Stimulated activated CD4-positive, alpha-beta T cell treated with anti-CD3 and anti-CD28 coated beads, Interleukin-12 subunit alpha, Interleukin-12 subunit beta, amount 100 ng/mL, for 48 hours (primary cell): ENCODE data around the gene LSM4.
"Not testable (repeated sequence)": the region's sequence is repeated elsewhere in the genome, so short reads cannot be mapped to it uniquely, and the experiment has no call there.

Experiments
- DNase-seq, 3 donors: peaks; one replicate each; pipeline ENCODE4 v3.0.0-alpha.2; 2020; ENCODE audit warnings: low read depth in 2 of 3, low spot score in 1 of 3

Gene LSM4

DNA sequence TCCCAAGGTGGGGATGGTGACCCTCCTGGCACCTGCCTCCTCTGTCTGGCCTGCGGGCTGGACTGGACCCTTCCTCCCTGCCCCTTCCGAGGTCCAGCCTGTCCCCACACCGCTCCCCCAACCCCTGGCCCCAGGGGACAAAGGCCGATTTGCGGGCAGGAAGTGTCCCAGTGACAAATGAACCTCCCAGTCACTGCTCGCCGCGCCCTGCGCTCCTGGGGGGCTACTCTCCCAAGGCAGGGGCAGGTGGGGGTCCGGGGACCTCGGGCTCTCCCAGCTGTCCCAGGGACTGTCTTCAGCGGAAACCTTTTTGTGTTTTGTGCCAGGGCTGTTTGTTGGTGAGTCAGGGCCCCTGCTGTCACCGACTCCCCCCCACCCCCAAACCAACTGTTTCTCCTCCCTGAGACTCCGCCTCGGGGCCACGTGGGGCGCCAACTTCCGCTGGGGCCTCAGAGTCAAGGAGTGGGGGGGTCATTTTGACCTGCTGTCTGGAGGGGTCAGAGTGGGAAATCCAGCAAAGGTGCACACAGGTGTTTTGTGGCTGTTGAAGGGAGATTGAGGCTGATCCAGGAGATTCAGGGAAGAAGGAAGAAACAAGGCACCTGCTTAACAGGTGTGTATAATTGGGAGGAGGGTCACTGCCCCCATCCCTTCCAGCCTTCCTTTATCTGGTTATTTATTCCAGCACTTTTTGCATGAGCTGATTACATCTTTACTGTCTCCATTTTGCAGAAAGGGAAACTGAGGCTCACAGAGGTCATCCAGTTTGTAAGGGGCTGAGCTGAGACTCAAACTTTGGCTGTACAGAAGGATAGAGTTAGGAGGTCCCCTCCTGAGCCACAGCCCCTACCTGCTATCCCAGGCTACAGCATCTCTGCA lies 18.4 kb upstream of the LSM4 start:
- peak; percentile 41 to 57 (median 50) for DNase-seq

DNA sequence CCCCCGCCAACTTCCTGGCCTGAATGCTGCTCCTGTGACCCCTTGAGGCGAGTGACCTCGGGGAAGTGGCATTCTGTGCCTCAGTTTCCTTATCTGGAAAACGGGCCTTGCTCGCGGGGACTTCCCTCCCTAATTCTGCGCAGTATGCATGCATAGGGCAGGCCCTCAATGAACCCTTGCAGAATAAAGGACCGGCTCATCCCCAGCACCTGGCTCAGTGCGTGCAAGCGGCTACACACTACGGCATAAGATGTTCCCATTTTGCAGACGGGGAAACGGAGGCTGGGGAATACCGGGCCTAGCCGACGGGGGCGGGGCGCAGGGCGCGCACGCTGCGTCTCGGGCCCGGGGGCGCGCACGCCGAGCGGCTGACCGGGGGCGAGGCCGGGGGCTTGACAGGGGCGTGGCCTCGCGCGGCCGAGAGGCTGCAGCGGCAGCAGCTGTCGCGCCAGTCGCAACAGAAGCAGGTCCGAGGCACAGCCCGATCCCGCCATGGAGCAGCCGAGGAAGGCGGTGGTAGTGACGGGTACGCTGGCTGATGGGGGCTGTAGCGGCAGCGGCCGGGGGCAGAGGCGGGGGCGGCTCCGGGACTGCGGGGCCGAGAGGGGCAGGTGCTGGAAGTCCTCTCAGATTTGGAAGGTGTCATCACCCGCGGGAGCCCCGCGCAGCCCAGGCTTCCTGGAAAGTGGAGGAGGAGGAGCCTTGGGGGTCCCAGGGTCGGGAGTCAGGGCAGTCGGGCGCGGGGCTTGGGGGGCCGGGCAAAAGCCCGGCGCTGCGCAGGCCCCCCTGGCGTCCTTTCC lies 17.5 kb upstream of the LSM4 start, which contains the start of gene PGPEP1:
TSS of gene PGPEP1 (plus strand) at position 409 of the 800 bp plus-strand sequence. CDS start at position 493, 84 bp downstream.
- peak; percentile 15 to 64 (median 59) for DNase-seq

DNA sequence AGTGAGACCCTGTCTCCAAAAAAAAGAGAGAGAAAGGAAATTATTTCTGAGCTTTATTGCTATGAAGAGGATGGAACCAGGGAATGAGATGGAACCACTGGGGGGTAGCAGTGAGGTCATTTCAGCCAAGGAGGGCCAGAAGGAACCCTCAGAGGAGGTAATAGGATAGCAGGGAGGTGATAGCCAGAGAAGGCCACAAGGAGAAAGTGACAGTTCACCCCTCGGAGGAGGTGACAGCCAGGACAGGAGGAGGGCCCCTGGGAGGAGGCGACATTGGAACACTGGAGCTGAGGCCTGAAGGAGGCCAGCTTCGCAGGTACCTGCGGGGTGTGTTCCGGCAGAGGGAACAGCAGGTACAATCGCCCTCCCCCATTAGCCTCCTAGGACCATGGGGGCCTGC lies 16.8 kb upstream of the LSM4 start:
- DNase-seq: no peak

DNA sequence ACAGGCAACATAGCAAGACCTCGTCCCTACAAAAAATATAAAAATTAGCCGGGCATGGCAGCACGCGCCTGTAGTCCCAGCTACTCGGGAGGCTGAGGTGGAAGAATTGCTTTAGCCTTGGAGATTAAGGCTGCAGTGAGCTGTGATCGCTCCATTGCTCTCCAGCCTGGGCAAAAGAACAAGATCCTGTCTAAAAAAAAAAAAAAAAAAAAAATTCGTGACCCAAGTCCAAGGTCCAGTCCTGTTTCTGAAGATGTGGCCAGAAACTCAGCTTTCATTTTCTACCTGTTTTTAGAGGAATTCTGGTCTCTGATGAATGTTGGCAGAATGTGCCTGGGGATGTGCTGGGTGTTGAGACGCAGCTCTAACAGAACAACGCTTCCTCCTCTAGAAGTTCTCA lies 15.7 kb upstream of the LSM4 start:
- DNase-seq: no peak

DNA sequence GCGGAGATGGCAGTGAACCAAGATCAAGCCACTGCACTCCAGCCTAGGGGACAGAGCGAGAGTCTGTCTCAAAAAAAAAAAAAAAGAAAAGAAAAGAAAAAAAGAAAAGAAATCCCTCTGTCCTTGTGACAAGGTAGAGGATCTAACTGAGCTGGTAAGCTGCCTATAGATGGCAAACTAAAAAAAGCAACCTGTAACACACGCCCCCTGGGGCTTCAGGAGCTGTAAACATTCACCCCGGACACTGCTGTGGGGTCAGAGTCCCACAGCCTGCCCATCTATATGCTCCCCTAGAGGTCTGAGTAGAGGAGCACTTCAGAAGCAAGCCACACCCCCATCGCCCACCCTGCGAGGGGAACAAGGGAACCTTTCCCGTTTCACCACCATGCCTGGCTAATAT lies 13.2 kb upstream of the LSM4 start:
- no peak for DNase-seq

DNA sequence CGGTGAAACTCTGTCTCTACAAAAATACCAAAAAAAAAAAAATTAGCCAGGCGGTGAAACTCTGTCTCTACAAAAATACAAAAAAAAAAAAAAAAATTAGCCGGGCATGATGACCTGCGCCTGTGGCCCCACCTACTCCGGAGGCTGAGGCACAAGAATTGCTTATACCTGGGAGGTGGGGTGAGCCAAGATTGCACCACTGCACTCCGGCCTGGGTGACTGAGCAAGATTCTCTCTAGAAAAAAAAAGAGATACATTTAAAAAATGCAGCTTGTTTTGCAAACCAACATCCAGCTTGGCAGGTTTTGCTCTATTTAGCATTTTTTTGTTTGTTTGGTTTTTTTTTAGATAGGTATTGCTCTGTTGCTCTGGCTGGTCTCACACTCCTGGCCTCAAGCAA lies 10.8 kb upstream of the LSM4 start:
- DNase-seq: no peak

DNA sequence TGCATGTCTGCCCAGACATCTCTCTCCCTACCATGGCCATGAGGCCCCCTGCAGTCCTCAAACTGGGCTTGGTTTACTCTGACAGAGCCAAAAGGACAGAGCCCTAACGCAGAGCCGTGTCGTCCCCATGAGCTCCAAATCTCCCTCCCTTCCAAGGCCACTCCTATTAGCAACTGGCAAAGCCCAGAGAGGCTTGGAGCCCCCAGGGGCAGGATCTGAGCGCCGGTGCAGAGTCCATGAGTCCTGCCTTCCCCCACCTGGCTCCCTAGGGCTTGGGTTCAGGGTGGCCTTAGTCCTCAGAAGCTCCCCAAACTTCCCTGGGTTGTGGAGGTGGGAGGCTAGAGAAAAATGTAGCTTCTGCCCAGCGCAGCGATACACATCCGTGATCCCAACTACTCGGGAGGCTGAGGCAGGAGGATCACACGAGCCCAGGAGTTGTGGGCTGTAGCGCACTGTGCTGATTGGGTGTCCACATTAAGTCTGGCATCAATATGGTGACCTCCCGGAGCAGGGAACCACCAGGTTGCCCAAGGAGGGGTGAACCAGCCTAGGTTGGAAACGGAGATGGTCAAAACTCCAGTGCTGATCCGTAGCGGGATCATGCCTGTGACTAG lies 10.1 kb upstream of the LSM4 start:
- no peak for DNase-seq

DNA sequence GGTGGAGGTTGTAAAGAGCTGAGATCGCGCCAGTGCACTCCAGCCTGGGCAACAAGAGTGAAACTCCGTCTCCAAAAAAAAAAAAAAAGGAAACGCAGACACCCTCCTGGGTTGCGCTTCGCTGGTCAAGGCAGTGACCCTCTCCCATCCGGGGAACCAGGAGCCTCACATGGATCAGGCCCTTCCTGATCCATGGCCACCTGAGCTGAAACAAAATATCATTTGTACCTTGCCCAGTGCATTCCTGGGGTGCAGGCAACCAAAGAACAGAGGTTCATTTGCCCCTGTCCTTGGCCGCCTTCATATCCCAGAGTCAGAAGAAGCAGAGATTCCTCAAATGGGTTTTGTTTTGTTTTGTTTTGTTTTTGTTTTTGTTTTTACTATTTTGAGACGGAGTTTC lies 8.0 kb upstream of the LSM4 start:
- DNase-seq: no peak

DNA sequence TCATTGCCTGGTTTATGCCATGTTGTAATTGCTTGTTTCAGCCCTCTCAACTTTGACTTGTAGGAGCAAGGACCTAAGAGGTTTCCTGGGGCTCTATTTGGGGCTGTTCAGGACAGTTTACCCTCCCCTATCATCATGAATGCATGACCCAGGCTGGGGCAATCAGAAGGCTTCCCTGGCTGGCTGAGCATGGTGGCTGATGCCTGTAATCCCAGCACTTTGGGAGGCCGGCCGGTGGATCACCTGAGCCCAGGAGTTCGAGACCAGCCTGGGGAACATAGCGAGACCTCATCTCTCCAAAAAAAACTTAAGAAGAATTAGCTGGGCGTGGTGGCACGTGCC lies 6.1 kb upstream of the LSM4 start:
- no peak for DNase-seq

DNA sequence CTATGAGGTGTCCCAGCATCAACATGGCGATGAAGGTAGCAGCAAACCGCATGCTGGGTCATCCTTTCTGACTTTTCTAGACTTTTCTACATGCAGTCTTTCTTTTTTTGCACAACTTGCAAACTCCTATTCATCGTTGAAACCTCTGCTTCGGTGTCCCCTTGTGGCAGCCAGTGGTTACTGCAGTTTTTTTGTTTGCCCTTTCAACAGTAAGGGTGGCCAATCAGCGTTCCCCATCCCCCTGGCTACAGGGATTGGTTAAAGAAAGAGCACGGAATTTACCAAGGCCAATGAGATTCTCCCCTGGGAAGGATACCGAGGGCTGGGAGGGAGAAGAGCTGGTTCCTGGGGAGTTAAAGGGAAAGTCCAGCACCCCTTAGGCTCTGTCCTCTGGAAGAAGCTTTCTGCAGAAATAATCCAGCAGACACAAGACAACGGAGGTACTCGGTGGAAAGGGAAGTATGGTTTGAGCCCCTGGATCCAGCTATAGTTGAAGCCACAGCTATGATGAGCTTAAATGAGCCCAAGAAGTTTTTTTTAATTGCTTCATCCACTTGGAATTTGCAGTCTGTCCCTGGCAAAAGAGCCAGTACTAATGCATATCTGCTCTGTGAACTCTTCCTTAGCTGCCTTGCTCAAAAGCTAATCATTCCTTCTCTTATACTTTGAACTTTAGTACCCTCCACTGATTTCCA lies 5.6 kb upstream of the LSM4 start:
- peak; percentile 82 to 83 (median 83) for DNase-seq

DNA sequence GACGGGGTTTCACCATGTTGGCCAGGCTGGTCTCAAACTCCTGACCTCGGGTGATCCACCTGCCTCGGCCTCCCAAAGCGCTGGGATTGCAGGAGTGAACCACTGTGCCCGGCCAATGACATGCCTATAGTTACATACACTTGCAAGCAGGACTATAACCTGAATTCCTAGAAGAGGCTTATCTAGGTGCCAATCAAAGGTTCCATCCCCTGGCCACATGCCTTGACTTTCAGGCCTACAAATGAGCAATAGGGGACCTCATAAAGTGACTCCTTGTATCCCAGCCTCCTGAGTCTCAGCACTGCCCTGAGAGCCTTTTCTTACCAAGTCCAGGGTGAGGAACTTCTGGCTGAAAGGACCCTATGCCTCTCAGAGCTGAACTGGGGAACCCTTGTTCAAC lies 3.9 kb upstream of the LSM4 start:
- DNase-seq: no peak

DNA sequence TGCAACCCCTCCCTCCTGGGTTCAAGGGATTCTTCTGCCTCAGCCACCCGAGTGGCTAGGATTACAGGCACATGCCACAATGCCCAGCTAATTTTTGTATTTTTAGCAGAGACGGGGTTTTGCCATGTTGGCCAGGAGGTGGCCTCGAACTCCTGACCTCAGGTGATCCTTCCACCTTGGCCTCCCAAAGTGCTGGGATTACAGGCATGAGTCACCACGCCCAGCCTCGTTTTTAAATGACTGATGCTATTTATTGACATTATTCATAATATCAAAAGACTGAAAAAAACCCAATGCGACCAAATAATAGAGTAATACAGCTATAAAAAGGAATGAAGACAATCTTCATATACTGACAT lies 1.5 kb upstream of the LSM4 start:
- not testable (repeated sequence) for DNase-seq

DNA sequence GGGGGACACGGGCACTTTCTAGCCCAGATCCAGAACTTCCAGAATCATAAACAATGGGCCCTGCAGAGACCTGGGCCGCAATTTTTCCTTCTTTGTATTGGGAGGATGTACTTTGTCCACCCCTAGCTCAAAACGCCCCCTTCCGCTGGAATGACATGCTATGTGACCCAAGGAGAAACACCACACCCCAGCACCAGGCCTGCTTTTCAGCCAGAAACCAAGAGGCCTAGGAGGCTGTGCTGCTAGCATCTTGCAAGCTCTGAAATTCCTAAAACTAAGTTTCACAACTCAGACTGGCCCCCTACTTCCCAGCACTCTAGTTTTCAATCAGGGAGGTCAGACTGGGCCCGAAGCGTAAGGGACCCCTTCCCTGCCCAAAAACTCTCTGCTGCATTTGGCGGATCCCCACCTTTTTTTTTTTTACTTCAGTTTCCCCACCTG lies 538 bp downstream of the LSM4 start:
- peak in 1 of 3 donors; percentile 57 for DNase-seq

DNA sequence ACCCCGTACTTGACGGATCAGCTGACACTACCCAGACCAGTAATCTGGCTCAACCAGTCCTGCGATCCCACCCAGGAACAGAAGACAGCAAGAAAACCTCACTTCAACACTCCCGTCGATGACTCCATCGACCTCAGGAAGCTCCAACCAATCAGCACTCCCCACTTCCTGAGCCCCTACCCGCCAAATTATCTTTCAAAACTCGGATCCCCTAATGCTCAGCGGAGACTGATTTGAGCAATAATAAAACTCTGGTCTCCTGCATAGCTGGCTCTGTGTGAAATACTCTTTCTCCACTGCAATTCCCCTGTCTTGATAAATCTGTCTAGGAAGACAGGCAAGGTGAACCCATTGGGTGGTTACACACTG lies 1.2 kb downstream of the LSM4 start:
- no peak for DNase-seq

DNA sequence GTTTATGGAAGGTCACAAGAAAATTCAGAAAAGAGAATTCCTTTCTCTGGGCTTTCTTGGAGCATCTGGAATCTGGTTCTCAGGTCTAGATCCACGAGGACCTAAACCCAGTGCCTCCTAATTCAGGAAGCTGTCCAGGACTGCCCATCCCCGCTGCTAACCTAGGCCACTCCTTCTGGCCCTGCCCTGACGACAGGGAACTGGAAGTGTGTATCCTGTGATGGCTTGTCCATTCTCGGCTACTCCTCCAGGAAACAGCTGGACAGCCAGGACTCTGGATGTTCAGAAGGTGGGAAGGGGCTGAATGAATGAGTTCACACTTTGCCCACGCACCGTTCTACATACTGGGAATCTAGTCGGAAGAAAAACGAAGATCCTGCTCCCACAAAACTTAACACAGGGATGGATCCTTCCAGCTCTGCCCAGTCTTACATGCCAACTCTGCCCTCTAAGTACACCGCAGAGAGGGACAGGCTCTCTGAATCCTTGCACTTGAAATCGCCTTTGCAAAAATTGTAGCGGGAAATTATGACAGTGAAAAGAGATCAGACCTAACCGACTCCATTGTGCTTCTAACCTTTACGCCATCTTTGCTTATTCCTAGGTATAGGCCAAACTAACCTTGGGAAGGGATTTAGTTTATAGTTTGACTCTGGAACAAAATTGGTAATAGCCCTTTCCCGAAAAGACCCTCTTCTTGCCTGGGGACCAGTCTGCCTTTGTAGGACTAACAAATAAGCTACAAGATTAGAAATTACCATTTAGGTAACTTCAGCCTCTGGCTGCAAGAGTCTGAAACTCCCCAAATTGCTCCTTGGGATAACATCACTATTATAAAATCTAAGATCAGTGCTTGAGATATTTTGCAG lies 1.8 kb downstream of the LSM4 start:
- no peak for DNase-seq

DNA sequence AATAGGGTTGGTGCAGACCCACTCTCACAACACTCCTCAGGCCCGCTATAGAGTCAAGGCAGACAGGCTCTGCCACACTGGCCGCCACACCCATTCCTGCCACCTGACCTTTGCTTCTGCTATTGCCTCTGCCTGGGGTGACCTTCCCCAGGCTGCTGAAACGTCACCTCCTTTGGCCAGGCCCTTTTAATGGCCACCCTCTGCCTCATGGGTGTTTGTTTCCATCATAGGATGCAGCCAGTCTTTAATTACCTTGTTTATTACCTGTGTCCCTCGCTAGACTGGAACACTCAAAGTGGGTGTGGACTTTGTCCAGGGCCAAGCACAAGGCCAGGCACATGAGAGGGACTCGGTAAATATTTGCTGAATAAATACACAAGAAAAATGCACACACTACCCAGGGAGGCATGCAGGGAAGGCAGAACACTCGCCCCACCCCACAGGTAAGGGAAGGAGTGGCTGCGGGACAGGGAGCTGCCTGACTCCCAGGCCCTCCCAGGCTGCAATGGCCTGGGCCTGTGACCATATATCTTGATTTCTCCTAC lies 3.2 kb downstream of the LSM4 start:
- no peak for DNase-seq

DNA sequence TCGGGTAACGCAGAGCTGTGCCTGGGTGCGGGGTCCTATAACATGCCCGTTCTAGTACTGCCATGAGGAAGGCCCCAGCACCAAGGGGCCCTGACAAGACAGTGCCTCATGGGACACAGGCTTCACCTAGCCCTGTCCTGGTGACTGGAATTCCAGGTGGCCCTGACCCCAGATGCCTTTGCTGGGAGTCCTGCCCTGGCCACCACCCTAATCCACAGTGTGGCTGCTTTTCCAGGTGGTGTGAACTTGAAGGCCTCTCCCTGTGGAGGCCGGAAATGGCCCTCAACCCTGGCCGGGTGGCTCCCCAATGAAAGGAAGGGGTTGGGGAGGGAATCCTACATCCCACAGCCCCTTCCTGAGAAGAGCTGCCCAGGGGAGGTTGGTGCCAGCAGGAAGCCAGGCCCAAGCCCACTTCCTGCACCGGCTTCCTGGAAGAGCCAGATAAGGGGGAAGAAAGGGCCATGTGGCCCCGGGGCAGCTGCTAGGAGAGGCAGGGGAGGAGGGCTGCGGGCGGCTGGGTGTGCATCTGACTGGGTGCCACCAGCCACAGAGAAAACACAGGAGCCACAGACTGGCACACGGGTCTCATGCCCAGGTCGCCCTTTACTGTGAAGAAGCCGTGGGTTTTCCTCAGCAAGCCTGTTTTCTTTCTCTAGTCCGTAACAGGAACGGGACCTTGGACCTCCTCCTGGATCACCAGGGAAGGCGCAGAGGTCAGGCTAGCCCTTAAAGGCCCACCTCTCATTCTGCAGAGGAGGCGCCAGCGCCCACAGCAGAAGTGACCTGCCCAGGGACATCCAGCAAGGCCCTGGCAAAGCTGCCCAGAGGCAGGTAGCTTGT lies 4.7 kb downstream of the LSM4 start:
- DNase-seq: peak in 1 of 3 donors; percentile 31

DNA sequence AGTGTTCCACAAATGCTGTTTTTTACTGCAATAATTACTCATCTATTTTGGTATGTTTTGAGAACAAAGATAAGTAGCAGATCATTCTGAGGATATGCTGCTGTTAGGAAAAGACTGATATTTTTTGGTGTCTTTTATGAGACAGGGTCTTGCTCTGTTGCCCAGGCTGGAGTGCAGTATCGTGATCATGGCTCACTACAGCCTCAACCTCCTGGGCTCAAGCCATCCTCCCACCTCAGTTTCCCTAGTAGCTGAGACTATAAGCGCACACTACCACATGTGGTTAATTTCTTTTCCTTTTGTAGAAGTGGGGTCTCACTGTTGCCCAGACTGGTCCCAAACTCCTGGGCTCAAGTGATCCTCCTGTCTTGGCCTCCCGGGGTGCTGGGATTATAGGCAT lies 9.5 kb downstream of the LSM4 start:
- DNase-seq: no peak

DNA sequence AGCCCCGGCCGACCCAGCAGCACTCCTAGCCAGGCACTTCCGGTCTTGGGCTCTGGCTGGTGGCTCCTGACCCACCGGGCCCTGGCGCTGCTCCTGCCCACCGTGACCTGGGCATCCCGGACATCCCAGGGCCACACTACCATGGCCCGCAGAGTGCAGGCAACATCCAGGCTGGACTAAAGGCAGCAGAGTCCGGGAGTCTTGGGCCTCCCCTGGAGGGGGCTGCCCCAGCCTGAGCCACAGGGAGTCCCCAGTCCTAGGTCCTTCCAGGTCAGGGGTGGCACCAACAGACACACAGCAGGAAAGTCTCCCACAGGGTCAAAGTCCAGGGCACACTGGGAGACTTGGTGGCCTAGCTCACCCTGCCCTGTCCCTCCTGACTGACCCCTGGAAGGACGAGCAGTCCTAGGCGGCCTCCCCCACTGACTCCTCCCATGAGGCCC lies 10.8 kb downstream of the LSM4 start:
- DNase-seq: no peak
